ENCODE measurements around the gene FGD1. TPM values are rescaled to one million over a fixed set of nuclear protein-coding genes. Genes with fewer than 3 reads are reported as not detected.

FGD1 gene
- total RNA-seq, 1 donor from 2014 or later, result 23.9 TPM

GRCh38 chrX:54529151-54529550 lies 33.1 kb upstream of the FGD1 start:
- H3K4me1 Mint-ChIP-seq (ENCODE audit: unreplicated experiment), result peaks cover 7% of the 10 kb centered on the region
- no peaks in the 10 kb centered on the region for H3K36me3 Mint-ChIP-seq
- TF ChIP-seq, protein P1, sequence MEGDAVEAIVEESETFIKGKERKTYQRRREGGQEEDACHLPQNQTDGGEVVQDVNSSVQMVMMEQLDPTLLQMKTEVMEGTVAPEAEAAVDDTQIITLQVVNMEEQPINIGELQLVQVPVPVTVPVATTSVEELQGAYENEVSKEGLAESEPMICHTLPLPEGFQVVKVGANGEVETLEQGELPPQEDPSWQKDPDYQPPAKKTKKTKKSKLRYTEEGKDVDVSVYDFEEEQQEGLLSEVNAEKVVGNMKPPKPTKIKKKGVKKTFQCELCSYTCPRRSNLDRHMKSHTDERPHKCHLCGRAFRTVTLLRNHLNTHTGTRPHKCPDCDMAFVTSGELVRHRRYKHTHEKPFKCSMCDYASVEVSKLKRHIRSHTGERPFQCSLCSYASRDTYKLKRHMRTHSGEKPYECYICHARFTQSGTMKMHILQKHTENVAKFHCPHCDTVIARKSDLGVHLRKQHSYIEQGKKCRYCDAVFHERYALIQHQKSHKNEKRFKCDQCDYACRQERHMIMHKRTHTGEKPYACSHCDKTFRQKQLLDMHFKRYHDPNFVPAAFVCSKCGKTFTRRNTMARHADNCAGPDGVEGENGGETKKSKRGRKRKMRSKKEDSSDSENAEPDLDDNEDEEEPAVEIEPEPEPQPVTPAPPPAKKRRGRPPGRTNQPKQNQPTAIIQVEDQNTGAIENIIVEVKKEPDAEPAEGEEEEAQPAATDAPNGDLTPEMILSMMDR (conservative IDR thresholded peaks at IDR 0.05), result no peak

GRCh38 chrX:54509400-54509799 lies 13.4 kb upstream of the FGD1 start:
- H3K36me3 Mint-ChIP-seq, result no peaks in the 10 kb centered on the region
- H3K27ac Mint-ChIP-seq, result no peak overlapping the region
- H3K9me3 Mint-ChIP-seq, result no peaks in the 10 kb centered on the region
- no peaks in the 10 kb centered on the region for H3K27me3 Mint-ChIP-seq
- TF ChIP-seq, protein P1 (conservative IDR thresholded peaks at IDR 0.05), result no peak
- H3K4me3 Mint-ChIP-seq, result no peak overlapping the region
- no peak for DNase-seq (ENCODE audit: extremely low spot score, unreplicated experiment)
- peaks cover 7% of the 10 kb centered on the region for H3K4me1 Mint-ChIP-seq (ENCODE audit: unreplicated experiment)

More at GRCh38 chrX:54529151-54529550, 33.1 kb upstream of the FGD1 start:
- peak overlapping the region; percentile 94 for H3K27ac Mint-ChIP-seq
- H3K4me3 Mint-ChIP-seq, result peak overlapping the region; percentile 95
- no peaks in the 10 kb centered on the region for H3K27me3 Mint-ChIP-seq
- no peak for DNase-seq (ENCODE audit: extremely low spot score, unreplicated experiment)
- H3K9me3 Mint-ChIP-seq, result peaks cover 12% of the 10 kb centered on the region

GRCh38 chrX:54496936-54497335 lies 902 bp upstream of the FGD1 start:
- Mint-ChIP-seq H3K27me3 (no peaks in the 10 kb centered on the region), H3K36me3 (no peaks in the 10 kb centered on the region), H3K27ac (peak overlapping the region; percentile 74), H3K9me3 (peaks cover 4% of the 10 kb centered on the region), H3K4me3 (peak overlapping the region; percentile 90), H3K4me1 (ENCODE audit: unreplicated experiment) (peaks cover 10% of the 10 kb centered on the region)
- TF ChIP-seq, protein P1 (conservative IDR thresholded peaks at IDR 0.05), result no peak
- no peak for DNase-seq (ENCODE audit: extremely low spot score, unreplicated experiment)

DNA sequence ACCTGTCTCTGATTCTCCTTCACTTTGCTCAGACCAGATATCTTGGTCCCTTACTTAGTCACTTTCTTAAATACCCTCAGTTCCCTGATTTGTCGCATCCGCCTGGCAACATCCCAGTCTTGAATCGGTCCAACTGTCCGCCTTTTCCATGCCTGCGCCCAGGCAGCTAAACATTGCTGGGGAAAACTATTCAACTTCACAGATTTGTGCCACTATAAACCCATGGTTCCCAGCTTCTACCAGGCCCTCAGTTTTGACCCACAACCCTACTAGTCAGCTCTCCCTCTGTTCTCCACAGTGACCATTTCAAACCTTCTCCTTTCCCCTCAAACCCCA lies 451 bp upstream of the FGD1 start:
- no peaks in the 10 kb centered on the region for H3K27me3 Mint-ChIP-seq
- no peak for DNase-seq (ENCODE audit: extremely low spot score, unreplicated experiment)
- peaks cover 4% of the 10 kb centered on the region for H3K9me3 Mint-ChIP-seq
- H3K27ac Mint-ChIP-seq, result peak overlapping the region; percentile 74
- H3K4me3 Mint-ChIP-seq, result peak overlapping the region; percentile 90
- TF ChIP-seq, protein P1 (conservative IDR thresholded peaks at IDR 0.05), result no peak
- H3K4me1 Mint-ChIP-seq (ENCODE audit: unreplicated experiment), result peaks cover 12% of the 10 kb centered on the region
- no peaks in the 10 kb centered on the region for H3K36me3 Mint-ChIP-seq

DNA sequence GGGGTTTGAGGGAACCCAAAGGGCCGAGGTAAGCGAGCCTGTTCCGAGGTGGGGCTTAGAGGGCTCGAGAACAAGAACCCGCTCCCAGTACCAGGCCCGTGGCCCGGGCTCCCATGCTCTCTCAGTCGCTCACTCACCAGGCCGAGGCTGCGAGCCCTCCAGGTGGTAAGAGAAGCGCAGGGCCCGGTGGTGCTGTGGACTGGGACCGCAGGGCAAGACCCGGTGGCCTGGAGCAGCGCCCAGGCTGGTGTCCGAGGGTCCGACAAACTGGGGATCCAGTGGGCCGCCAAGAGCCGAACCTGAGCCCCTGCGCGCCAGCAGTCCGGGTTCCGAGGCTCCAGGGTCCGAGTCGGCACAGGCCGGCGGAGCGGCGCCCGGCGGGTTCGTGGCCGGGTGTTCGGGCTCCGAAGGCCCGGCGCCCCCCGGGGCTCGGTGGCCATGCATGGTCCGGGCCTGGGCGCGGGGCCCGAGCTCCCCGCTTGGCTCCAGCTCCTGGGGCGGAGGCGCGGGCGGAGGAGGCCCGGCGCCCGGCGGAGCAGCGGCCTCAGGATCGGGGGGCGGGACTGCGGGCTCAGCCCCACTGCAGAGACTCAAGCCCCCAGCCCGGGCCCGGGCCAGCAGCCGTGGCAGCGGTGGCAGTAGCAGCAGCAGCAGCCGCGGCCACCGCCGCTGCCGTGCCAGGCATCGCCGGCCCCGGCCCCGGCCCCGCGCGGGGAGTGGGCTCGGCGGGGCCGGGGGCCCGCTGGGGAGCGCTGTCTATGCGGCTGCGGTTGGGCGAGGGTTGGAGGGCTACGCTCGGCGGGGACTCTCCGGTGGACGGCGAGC lies 833 bp downstream of the FGD1 start:
- Mint-ChIP-seq H3K4me3 (peak overlapping the region; percentile 90), H3K9me3 (peaks cover 4% of the 10 kb centered on the region), H3K27ac (peak overlapping the region; percentile 63), H3K27me3 (no peaks in the 10 kb centered on the region), H3K36me3 (peaks cover 8% of the 10 kb centered on the region), H3K4me1 (ENCODE audit: unreplicated experiment) (peaks cover 12% of the 10 kb centered on the region)
- no peak for DNase-seq (ENCODE audit: extremely low spot score, unreplicated experiment)
- TF ChIP-seq, protein P1 (conservative IDR thresholded peaks at IDR 0.05), result no peak
